OCI-LY1 (cell line): ENCODE results near the gene ZFYVE27.

Experiments used
- CTCF ChIP-seq: fragments of 200-600 bp; sonication (generic), shearing (Covaris generic); IDR thresholded peaks from 2 replicates; pipeline ENCODE4 v1.5.1; 2017; ENCODE audit warnings: mild to moderate bottlenecking, antibody characterized with exemption, low read length, moderate library complexity, mixed read lengths
- EZH2 ChIP-seq: fragments of 200-600 bp; sonication (generic), shearing (Covaris generic); IDR thresholded peaks from 2 replicates; pipeline ENCODE4 v1.8.0; 2017; ENCODE audit warnings: borderline replicate concordance, mixed run types, mild to moderate bottlenecking, antibody characterized with exemption, low read length, moderate library complexity, mixed read lengths

- TF ChIP-seq CTCF (no peak), EZH2 (no peak)
These were observed 59.0 kb downstream of the ZFYVE27 start for GRCh38 chr10:97795886-97796285.
